Ovary (tissue), 3 donors: ENCODE measurements around the gene SCAPER.

Experiments
- CTCF ChIP-seq, 3 donors: fragments of 450-650 bp in 2 of 3; fragments of 200-600 bp in 1 of 3; IDR thresholded peaks; one replicate each; pipeline versions ENCODE4 v1.5.1 to v1.8.0; 2016 to 2022; ENCODE audit warnings: antibody characterized with exemption in 3 of 3, mild to moderate bottlenecking in 1 of 3
- EP300 ChIP-seq: sonication (generic); formaldehyde crosslinking; IDR thresholded peaks from one replicate; pipeline ENCODE4 v1.6.1; 2017; ENCODE audit warnings: antibody characterized with exemption
- POLR2A ChIP-seq: fragments of 450-650 bp; IDR thresholded peaks from one replicate; pipeline ENCODE4 v1.6.1; 2017; ENCODE audit warnings: antibody characterized with exemption, mild to moderate bottlenecking, moderate library complexity
- donor health status: DM: no; HTN: no; CAD: no.

- TF ChIP-seq CTCF (IDR thresholded peaks at IDR 0.05) (no peak), POLR2A (no peak), EP300 (no peak)
Observed at GRCh38 chr15:76936671-76937070, 31.5 kb upstream of the SCAPER start.
